K562 (cell line): ENCODE data around the gene SUGP1. TPM values are rescaled to one million over a fixed set of nuclear protein-coding genes. Genes with fewer than 3 reads are reported as not detected.

Experiments
- CBFB ChIP-seq: sonication (generic); formaldehyde crosslinking; IDR thresholded peaks from 2 replicates; pipeline ENCODE4 v1.4.0; 2020; ENCODE audit warnings: mild to moderate bottlenecking, missing genetic modification reagents
- ETV6 ChIP-seq, 3 experiments: fragments of 150-350 bp in 1 of 3; sonication (generic) in 1 of 3; formaldehyde crosslinking in 1 of 3; IDR thresholded peaks; 2 replicates each; pipeline versions ENCODE4 v1.6.1 to v1.8.0; 2014 to 2022; ENCODE audit warnings: borderline replicate concordance in 2 of 3, low read depth in 2 of 3, antibody characterized with exemption in 1 of 3, low read length in 1 of 3, mild to moderate bottlenecking in 1 of 3, missing genetic modification reagents in 1 of 3
- FOXJ2 ChIP-seq: fragments of 200-800 bp; sonication (Bioruptor generic); IDR thresholded peaks from 2 replicates; pipeline ENCODE4 v1.6.1; 2016; ENCODE audit warnings: missing genetic modification characterization, missing compliant biosample characterization
- GABPB1 ChIP-seq: sonication (generic); formaldehyde crosslinking; IDR thresholded peaks from 2 replicates; pipeline ENCODE4 v1.8.0; 2022; ENCODE audit warnings: mild to moderate bottlenecking, missing genetic modification reagents
- GATAD2A ChIP-seq: fragments of 450-650 bp; IDR thresholded peaks from 2 replicates; pipeline ENCODE4 v1.6.1; 2017
- GTF2A2 ChIP-seq: IDR thresholded peaks from 2 replicates; pipeline ENCODE4 v1.6.1; 2016; ENCODE audit warnings: mild to moderate bottlenecking, missing genetic modification characterization, missing compliant biosample characterization
- HDGF ChIP-seq: fragments of 450-650 bp; IDR thresholded peaks from 2 replicates; pipeline ENCODE4 v1.6.1; 2016
- HMBOX1 ChIP-seq: sonication (generic); IDR thresholded peaks from 2 replicates; pipeline ENCODE4 v1.6.1; 2016
- KAT2B ChIP-seq: IDR thresholded peaks from one replicate; pipeline ENCODE4 v1.6.1; 2012; ENCODE audit warnings: low read depth, mild to moderate bottlenecking, control low read depth, inconsistent platforms, low read length, moderate library complexity
- KLF10 ChIP-seq: fragments of 250-450 bp; sonication (Bioruptor Pico); IDR thresholded peaks from 2 replicates; pipeline ENCODE4 v1.6.1; 2021; ENCODE audit warnings: matching md5 sums
- MBD1 ChIP-seq: fragments of 250-450 bp; sonication (Bioruptor Pico); IDR thresholded peaks from 2 replicates; pipeline ENCODE4 v1.8.0; 2022; ENCODE audit warnings: inconsistent platforms
- MECOM ChIP-seq: fragments of 250-450 bp; sonication (Bioruptor Pico); IDR thresholded peaks from 2 replicates; pipeline ENCODE4 v1.8.0; 2022; ENCODE audit warnings: inconsistent platforms
- NFIC ChIP-seq: fragments of 450-650 bp; IDR thresholded peaks from 2 replicates; pipeline ENCODE4 v1.6.1; 2017; ENCODE audit warnings: mild to moderate bottlenecking, inconsistent platforms
- NONO ChIP-seq, 2 experiments: fragments of 200-400 bp in 1 of 2; fragments of 450-650 bp in 1 of 2; formaldehyde crosslinking in 1 of 2; IDR thresholded peaks; 2 replicates each; pipeline ENCODE4 v1.6.1; 2017; ENCODE audit warnings: low read depth in 2 of 2, mild to moderate bottlenecking in 2 of 2, moderate library complexity in 2 of 2, low read length in 1 of 2
- PTTG1 ChIP-seq: fragments of 450-650 bp; IDR thresholded peaks from 2 replicates; pipeline ENCODE4 v1.6.1; 2016; ENCODE audit warnings: low read depth, mild to moderate bottlenecking, missing genetic modification characterization, missing compliant biosample characterization
- RBM15 ChIP-seq: fragments of 200-400 bp; formaldehyde crosslinking; IDR thresholded peaks from 2 replicates; pipeline ENCODE4 v1.6.1; 2018; ENCODE audit warnings: mild to moderate bottlenecking, low read length, moderate library complexity; ENCODE audit not compliant: insufficient read depth
- SAP30 ChIP-seq: fragments of 200-600 bp; sonication (generic); IDR thresholded peaks from 2 replicates; pipeline ENCODE4 v1.6.1; 2012; ENCODE audit warnings: borderline replicate concordance, low read depth, mild to moderate bottlenecking, moderate library complexity, low read length, control low read depth, inconsistent platforms; ENCODE audit not compliant: insufficient read depth, poor library complexity, severe bottlenecking
- SIRT6 ChIP-seq: IDR thresholded peaks from one replicate; pipeline ENCODE4 v1.6.1; 2012; ENCODE audit warnings: low read depth, mild to moderate bottlenecking, control low read depth, inconsistent platforms, low read length, moderate library complexity
- SMC3 ChIP-seq: conservative IDR thresholded peaks from 2 replicates; pipeline ENCODE4 v1.6.1; 2011; ENCODE audit warnings: low read depth, low read length, improper control_type of control experiment; ENCODE audit not compliant: insufficient read depth
- SP2 ChIP-seq: IDR thresholded peaks from 2 replicates; pipeline ENCODE4 v1.6.1; 2011; ENCODE audit warnings: mild to moderate bottlenecking, low read depth, low read length, moderate library complexity; ENCODE audit not compliant: poor library complexity, severe bottlenecking; ENCODE audit errors: extremely low read depth
- SUPT5H ChIP-seq: fragments of 450-650 bp; IDR thresholded peaks from 2 replicates; pipeline ENCODE4 v1.6.1; 2016
- TBL1XR1 ChIP-seq, 2 experiments: IDR thresholded peaks; 2 replicates each; pipeline ENCODE4 v1.6.1; 2012; ENCODE audit warnings: improper control_type of control experiment in 2 of 2, low read length in 2 of 2, mild to moderate bottlenecking in 1 of 2
- USF2 ChIP-seq: sonication (generic); formaldehyde crosslinking; IDR thresholded peaks from 2 replicates; pipeline ENCODE4 v1.5.0; 2020; ENCODE audit warnings: missing genetic modification reagents
- XRCC5 ChIP-seq: fragments of 200-400 bp; formaldehyde crosslinking; IDR thresholded peaks from 2 replicates; pipeline ENCODE4 v1.6.1; 2017; ENCODE audit warnings: low read depth, mild to moderate bottlenecking, low read length
- polyA plus RNA-seq, 8 experiments: library from polyadenylated mRNA; depleted of rRNA in 4 of 8; stranded (reverse) in 5 of 8; unstranded in 3 of 8; fragments of >200 nt; fragmentation: Nextera tagmentation in 2 of 8; fragmentation: Illumina TruSeq in 1 of 8; extraction: Ambion mirVana in 2 of 8; extraction: Trizol in 1 of 8; gene quantifications; 2 replicates each; pipeline versions ENCODE4 v1.2.1 to v1.2.3, GENCODE V29; 2011 to 2014; ENCODE audit warnings: inconsistent platforms in 1 of 8, missing spikeins in 1 of 8
- total RNA-seq, 7 experiments: library from RNA; depleted of rRNA in 6 of 7; stranded (reverse); fragments of >200 nt in 6 of 7; fragmentation: Illumina TruSeq in 2 of 7; extraction: Trizol in 2 of 7; gene quantifications; 2 replicates each; pipeline versions ENCODE4 v1.2.1 to v1.2.3, GENCODE V29; 2011 to 2021; ENCODE audit warnings: low replicate concordance in 1 of 7

SUGP1 gene
- total and polyA plus RNA-seq, 9 of the 15 experiments (the other 6 are each of a cell fraction or from before 2014, with no cell fraction given), result 1.0 to 53.3 (median 32.4) TPM

- TF ChIP-seq NFIC (peak; percentile 27; the same call in 1 of the 2 replicates), GTF2A2 (tag) (peak; percentile 95), FOXJ2 (peak; percentile 92), NONO (IDR thresholded peaks at IDR 0.05; ENCODE audit: low read depth in 2 of 2, low read length in 1 of 2) (peak in 1 of 2 experiments; percentile 85; a peak in 3 of 4 replicates), KLF10 (CRISPR knock-in tag) (no peak), SAP30 (peak; percentile 59), XRCC5 (0 out of 2 replicates have a peak, but pooled peaks have one; percentile 62), RBM15 (no peak), HDGF (no peak), SUPT5H (peak; percentile 81), SMC3 (no peak), SIRT6 (no peak), ETV6 (IDR thresholded peaks at IDR 0.05; ENCODE audit: borderline replicate concordance in 1 of 2, low read depth in 2 of 2, low read length in 1 of 2) (no peak), ETV6 (CRISPR knock-in tag; IDR thresholded peaks at IDR 0.05; ENCODE audit: borderline replicate concordance) (no peak), GATAD2A (no peak), TBL1XR1 (IDR thresholded peaks at IDR 0.05; ENCODE audit: low read length in 2 of 2) (no peak), HMBOX1 (peak; percentile 82), CBFB (no peak), MECOM (CRISPR knock-in tag) (no peak), SP2 (no peak), USF2 (CRISPR knock-in tag) (no peak), KAT2B (no peak), GABPB1 (CRISPR knock-in tag) (peak; percentile 80), MBD1 (CRISPR knock-in tag) (no peak), PTTG1 (no peak)
Measured at GRCh38 chr19:19320361-19321140, at the start of gene SUGP1, which contains the start of gene MAU2 (continued).
